ENCODE measurements around the gene NLGN3.
"Not testable (repeated sequence)": the region's sequence is repeated elsewhere in the genome, so short reads cannot be mapped to it uniquely, and the experiment has no call there.

Gene NLGN3

DNA sequence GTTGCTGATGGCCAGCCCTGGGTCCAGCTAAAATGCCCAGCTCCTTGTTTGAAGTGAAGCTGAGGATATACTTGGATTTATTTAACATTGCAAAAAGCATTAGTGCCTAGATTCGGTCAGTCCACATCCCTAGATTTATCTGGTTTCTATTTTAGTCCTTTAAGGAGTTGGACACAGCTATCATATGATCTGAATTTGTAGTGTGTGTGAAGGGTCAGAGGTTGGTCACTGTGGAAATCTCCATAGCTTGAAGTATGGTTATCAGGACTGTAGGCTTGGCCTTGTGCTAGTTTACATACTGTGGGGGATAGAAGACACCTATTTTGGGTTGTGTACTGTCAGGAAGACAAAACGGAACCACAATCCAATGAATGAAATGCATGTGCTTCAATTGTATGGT, 28.8 kb downstream of the NLGN3 start:
- no peak for DNase-seq

DNA sequence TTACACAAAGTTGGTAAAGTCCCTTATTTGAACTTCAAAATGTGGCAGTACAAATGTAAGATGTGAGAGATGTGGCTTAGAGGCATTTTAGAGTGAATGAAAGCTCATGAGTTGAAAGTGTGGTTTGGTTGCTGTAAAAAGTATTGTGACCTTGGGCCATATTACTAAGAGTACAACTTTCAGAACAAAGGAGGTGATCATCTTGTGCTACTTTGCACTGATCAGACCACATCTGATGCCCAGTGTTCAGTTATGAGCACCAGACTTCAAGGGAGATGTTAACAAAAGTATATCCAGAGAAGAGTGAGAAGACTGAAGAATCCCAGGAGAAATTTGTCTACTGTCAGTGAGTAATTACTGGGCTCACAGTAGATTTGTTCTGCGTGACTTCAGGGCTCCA, 30.2 kb downstream of the NLGN3 start:
- no peak for DNase-seq

DNA sequence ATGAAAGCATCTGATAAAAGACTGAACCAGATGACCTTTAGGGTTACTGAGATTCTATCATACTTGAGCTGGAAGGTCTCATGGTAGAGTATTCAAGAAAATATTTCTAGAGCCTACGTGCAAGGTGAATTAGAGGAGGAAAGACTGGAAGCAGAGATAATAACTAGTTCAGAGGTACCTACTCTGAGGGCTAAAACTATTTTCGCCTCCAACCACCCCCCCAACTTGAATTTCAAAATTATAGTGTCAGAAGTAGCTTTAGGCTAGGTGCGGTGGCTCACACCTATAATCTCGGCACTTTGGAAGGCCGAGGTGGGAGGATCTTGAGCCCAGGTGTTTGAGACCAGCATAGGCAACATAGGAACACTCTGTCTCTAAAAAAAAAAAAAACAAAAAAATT, 30.9 kb downstream of the NLGN3 start:
- DNase-seq = no peak

DNA sequence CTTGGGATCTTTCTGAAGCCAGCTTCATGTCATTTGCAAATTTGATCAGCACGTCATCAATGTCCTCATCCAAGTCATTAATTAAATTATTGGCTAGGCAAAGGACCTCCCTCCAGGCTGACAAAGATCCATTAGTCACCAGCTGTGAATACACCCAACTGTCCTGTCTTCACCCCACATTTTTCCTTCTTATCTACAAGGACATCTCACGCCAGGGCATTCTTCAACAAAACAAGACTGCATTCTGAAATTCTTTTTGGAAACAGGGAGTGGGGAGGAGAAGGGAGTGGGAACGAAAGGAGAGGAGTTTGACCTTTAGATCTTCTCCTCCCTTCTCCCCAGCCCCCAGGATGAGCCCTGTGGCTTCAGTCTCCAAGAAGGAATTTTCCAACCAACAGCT, 32.7 kb downstream of the NLGN3 start:
- no peak for DNase-seq

DNA sequence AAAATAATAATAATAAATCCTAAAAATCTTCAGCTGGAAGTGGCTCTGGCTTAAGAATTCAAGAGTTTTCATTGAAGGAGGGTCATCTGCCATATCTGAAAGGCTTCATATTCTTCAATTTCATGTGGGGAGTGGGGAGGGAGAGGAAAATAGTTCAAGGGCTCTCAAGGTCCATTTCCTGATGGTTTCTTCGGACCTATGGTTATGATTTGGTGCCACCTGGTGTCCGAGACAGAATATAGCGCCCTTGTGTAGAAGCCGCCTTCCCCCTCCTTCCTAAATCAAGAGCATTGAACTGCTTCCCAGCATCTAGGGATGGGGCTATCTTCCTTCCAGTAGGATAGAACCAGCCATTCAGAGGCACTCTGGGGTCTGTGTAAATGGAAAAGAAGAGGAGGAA, 34.3 kb downstream of the NLGN3 start:
- DNase-seq = peak; percentile 12

DNA sequence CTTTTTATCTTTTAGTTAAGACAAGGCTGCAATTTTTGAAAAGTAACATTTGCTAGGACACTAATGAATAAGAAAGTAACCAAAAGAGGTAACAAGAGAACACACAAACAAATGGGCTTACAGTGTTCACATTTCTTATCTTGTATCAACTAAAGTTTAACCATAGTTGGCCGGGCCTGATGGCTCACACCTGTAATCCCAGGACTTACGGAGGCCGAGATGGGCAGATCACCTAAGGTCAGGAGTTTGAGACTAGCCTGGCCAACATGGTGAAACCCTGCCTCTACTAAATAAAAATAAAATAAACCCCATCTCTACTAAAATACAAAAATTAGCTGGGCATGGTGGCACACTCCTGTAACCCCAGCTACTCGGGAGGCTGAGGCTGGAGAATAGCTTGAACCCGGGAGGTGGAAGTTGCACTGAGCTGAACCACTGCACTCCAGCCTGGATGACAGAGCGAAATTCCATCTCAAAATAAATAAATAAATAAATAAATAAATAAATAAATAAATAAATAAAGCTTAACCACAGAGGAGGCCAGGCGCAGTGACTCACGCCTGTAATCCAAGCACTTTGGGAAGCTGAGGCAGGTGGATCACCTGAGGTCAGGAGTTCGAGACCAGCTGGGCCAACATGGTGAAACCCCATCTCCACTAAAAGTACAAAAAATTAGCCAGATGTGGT, 36.1 kb downstream of the NLGN3 start:
- not testable (repeated sequence) for DNase-seq

DNA sequence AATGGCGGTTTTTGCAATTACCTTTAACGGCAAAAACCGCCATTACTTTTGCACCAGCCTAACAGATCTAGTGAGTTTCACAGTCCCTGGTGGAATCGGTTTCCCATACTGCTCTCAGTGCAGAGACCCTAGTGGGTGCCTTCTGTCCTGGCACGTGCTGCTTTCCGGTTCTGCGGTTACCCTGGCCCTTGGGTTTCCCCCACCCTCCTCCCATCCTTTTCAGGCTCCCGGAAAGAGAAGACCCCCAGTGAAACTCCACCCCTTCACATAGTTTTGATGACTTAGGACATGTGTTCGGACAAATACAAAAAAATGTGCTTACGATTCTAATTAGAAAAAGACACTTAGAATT, 36.9 kb downstream of the NLGN3 start:
- DNase-seq = no peak

DNA sequence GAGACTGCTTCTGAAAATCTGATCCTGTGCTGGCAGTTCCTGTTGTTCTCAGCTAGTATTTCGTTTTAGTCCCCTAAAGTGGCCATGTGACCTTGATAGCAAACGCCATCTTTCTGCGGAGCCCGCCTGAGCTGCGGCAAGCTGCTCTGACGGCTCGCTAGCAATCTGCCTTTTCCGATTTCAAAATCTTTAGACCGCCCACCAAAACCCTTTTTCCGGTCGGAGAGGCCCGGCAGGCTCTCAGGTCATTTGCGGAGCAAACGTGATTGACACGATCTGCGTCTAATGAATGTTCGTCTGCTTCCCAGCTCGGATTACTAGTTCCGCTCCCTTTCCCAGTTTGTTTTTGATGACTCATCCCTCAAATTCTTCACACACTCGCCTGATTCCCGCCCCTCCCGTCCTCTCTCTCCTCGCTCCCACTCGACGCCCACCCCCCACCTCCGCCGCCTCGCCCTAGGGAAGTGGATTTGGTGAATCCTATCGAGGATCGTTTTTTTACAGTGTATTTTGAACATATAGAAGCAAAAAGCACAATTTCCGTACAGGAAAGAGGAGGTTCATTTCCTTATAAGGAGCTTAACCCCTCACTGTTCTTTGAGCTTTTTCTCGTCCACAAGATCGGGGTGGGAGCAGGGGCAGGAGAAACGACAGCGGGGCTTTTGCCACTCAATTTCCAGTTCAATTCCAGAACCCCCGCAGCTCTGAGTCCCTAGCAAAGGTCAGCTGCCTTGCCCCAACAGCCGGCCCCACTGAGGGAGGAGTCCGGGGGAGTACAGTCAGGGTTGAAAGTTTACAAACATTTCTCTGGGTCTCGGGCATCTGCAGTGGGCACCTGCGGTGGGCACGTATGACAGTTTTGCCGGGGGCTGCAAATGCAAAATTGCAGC, 37.5 kb downstream of the NLGN3 start:
- no peak for DNase-seq

DNA sequence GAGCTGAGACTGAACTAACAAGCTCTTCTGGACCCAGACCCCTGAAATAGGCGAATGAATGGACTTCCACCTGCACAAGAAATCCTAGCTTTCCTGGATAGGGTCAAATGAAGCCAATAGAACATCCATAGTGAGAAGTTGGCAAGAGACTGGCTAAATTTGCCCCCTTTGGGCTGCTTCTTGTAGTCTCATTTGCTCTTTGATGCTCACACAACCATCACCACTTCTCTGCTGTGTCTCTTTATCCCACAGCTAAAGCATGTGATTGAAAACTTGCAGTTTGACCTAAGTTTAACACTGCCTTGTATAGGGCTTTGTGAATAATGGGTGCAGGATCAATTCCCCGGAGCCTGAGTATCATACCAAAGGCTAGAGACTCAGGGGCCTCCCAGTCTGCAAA, 38.2 kb downstream of the NLGN3 start:
- no peak for DNase-seq

DNA sequence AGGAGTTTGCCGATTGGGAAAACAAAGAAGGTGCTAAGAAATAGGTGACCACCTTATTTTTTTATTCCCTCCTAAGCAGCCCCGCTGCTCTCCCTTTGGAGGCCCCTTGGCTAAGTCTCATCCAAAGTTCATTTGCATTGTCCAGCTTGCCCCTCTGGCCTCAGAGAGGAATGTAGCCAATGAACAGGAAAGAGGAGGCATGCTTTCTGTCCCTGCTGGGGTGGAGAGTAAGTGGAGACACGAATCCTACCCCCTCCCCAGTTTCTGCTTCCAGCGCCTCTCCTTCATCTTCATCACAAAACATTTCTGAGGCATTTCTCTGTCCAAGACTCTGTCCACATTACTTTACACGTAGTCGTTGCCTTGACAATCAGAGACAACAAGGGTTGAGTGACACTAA, 38.7 kb downstream of the NLGN3 start:
- no peak for DNase-seq

DNA sequence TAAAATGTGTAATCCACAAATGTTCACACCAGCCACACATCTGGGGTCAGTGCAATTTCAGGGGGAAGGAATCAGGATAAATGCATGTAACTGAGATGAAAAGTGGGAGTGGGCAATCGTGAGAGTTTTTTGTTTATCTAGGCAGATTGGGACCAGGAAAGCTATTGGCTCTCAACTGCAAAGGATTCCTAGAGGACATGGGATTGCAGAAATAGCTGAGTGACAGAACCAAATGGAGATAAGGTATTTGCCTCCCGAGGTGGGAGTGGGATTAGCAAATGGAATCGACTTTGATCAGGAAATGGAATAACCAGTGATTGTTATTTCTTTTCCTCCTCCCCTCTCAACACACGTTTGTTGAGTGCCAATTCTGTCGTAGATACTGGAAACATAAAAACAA, 39.5 kb downstream of the NLGN3 start:
- DNase-seq = no peak

DNA sequence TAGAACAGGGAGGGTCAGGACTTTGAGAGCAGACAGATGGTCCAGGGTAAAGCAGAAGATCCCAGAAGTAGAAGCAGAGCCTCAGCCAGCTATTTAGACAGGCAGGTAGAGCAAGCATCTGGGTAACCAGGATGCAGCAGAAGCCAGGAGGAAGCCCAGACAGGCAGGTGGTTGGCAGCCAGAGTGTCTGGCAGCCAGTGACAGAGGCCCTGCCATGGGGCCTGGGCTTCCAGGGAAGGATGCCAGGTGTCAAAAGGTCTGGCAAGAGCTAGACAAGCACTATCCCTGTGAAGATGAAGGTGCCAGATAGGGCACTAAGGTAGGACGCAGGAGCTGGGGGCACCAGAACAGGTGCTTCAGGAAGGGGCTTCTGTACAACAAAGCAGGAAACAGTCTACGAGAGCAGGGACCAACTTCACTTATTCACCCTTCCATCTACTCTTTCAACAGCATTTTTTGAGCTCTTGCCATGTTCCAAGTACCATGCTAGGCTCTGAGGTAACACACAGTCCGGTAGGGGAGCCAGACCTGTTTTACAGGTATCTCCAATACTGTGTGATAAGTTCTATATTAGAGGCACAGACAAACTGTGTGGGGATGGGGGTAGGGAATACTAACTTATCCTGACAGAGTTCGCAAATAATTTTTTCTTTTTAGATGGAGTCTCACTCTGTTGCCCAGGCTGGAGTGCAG, 40.3 kb downstream of the NLGN3 start:
- no peak for DNase-seq

DNA sequence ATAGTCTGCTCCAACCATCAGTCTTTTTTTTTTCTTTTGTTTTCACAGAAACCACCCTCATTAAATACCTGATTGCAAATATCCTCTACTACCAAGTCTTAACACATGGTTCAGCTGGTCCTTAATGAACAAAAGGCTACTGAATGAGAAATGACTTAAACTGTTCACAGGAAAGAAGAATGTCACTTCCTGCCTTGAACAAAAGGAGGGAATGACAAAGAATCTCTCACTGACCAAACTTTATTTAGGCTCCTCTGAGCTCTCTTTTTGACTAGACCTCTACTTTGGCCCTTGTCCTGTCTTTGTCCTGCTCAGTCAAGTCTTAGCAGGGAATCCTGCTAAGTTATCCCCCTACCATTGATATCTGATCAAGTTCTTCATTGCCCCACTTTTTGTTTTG, 46.6 kb downstream of the NLGN3 start:
- no peak for DNase-seq

DNA sequence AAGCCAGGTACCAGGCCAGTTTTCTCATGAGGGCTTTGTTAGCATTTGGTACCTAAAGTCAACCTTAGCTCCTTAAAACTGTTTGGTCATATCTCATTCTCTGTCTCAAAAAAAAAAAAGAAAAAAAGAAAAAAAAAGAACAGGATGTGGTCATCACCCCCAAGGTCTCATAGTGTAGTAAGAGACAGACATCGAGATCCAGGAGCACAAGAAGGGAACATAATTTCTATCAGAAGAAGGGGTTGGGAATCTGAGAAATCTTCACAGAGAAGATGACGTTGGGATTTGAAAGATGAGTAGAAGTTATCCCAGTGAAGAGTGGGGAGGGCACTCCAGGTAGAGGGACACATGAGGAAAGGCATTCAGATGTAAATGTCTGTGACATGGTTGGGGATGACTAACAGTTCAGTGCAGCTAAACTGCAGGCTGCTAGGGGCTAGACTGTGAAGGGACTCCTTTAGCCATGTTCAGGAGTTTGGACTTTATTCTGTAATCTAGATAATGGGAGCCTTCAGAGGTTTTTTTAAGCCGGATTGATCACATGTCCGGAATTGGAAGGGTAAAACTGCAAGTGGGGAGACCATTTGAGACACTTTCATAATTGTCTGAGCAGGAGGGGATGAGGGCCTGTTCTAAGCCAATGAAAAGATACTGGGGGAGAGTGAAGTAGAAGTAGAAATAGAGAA, 51.5 kb downstream of the NLGN3 start:
- no peak for DNase-seq

DNA sequence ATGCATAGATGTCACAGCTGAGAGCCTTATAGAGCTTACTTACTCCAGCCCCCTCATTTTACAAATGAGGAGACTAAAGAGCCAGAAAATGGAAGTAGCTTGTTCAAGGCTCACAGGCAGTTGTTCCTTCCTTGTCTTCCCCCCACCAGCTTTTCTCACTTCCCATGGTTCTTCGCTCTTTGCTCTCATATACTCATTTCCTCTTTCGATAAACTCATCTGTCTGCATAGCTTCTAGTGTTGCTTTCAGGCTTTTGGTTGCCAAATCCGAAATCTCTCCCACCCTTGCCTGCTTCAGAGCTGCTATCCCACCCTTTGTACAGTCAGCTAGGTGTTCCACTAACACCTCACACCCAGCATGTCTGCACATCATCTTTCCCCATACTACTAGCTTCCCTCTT, 53.4 kb downstream of the NLGN3 start:
- DNase-seq = no peak

DNA sequence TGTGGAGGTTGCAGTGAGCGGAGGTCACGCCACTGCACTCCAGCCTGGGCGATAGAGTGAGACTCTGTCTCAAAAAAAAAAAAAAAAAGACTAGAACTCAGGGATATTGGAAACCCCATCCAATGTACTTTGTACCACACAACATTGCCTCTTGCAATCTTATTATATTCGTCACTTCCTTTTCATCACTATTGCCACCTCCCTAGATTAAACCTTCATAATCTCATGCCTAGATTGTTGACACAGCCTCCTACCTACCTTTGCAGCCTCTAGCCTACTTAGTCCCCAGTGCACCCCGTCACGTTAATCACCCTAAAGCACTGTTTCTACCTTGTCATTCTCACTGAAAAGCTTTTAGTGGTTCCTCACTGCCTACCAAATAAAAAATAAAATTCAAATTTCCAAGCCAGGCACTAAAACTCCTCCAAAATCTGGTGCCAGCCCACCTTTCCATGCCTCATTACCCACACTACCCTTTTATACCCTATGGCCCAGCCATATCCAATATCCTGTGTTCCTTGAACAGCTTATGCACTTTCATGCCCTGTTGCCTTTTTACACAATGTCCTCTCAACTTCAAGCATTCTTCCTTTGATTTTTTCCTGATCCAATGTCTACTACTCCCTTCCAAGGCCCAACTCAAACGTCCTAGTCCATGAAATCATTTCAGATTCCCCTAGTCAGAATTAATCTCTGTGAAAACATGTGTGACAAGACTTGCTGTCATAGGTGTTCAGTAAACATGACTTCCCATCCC, 54.8 kb downstream of the NLGN3 start:
- no peak for DNase-seq

DNA sequence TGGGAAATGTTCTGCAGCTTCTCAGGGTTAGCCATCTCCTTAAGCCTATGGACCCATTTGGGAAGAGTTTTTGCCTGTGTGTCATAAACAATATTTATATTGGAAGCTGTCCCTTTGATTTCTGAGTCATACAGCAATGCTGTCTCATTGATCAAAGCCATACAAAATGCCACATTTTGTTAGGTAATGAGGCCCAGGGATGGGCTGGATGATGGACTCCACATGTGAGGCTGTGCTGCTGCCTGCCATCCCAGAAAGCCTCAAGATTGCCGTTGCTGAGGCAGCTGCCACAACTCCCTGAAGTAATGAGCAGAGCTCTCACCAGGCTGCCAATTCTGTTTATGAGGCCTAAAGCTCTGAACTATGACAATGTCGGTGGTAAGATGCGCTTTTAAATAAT, 66.2 kb downstream of the NLGN3 start:
- DNase-seq = no peak

DNA sequence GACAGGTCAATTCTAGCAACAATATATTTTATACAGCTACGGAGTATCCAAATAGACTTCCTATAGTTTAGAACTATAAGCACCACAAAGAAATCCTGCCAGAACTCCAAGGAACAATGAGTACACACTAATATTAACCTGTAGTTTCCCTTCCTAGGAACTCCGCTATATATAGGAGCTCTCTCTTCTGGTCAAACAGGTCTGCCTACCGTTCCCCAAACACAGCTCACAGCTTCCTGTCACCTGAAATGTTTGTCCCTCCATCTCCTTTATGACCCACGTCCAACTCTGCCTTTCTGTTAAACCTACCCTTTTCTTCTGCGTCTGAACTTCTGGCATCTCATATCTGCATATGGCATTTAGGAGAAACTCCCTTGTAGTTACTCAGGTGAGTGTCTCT, 67.9 kb downstream of the NLGN3 start:
- no peak for DNase-seq

DNA sequence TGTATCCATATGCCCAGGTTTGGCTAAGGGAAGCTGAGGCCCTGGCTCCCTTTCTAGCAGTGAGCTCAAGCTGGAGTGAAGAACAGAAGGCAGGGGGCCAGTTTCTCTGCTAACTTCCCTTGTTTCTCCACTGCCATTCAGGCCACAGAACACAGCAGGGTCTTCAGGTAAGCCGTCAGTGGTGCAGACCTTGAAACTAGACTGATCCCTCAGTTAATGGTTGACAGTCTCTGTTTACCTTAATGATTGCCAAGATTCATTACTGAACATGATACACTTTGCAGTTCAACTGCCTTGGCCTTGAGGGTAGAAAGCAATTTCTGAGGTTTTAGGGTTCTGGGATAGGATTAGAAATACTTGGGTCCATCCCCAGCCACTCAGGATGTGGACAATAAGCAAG, 69.5 kb downstream of the NLGN3 start:
- no peak for DNase-seq

DNA sequence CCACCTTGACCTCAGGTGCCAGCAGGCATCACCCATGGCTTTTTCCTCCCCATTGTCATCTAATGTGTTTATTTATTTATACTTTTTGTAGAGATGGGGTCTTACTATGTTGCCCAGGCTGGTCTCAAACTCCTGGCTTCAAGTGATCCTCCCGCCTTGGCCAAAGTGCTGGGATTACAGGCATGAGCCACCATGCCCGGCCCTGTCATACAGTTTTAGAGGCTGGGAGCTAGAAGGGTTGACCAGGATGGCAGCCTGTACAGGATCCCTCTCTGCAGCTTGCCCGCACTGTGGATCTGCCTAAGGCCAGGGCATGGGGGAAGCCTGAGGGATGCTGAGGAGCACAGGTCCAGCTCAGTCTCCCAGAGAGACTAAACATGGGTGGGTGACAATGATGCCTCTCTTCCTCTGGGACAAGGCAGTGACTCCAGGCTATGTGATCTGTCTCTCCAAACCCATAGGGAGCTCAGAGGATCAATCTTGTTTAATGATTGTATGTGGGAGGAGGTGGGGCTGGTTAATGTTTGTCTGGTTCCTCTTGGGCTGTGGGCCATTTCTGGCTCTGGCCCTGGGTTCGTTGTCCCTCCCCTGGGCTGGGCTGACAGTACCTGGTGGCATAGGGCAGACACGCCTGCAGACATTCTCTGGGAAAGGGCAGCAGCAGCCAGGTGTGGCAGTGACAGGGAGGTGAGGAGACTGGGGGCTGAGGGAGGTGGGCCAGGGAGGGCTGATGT, 70.1 kb downstream of the NLGN3 start:
- DNase-seq = no peak

DNA sequence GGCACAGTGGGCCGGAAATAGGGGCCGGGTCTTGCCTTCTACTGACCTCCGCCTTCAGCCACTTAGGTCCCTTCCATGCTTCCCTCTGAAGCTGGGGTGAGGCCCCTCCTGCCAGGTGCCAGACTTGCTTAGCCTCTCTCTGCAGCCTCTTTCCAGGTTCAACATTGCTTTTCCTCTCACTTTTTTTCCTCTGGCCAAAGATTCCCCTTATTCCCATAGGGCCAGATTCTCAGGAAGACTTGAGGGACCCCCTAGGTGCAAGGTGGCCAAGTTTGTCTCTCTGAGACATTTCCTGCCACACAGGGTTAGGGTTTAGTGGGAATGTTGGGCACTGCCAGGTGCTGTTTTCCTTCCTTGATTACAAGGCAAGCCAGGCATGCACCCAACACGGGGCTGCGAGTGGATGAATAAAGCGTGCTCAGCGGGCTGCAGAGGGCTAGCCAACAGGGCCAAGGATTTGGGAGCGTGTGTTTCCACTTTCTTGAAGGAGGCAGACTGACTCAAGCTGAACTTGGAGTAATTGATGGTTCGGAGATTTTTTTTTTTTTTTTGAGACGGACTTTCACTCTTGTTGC, 70.8 kb downstream of the NLGN3 start:
- no peak for DNase-seq

DNA sequence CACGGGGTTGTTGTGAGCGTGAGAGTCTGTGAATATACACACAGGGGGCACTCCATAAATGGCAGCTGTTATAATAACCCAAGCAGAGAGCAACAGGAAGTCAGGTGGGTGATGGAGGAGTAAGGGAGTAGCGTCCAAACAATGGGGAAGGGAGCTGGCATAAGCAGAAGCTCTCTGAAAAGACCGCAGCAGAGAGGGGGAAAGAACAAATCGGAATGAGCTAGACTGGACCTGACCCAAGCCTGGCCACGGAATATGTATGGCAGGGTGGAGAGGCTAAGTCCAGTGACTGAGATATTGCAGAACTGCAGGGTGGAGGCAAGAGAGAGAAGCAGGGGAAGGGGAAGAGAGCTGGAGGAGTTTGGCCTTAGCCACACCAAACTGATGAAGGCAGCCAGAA, 71.8 kb downstream of the NLGN3 start:
- DNase-seq = no peak
